Esophagus mucosa (tissue), 1 donor: ENCODE results near the gene CDYL. TPM values are rescaled to one million over a fixed set of nuclear protein-coding genes. Genes with fewer than 3 reads are reported as not detected.

ENCODE experiments used
- ATAC-seq: fragments of 200-7000 bp; cut with Tn5 transposase; one replicate; pipeline ENCODE4 v1.9.1; 2020
- total RNA-seq: library from RNA; stranded (reverse); gene quantifications from one replicate; pipeline ENCODE4 v1.2.4, GENCODE V29; 2023
- donor health status: DM: yes; HTN: yes; CAD: no.

The CDYL gene
- total RNA-seq, 1 donor from 2014 or later: 31.0 TPM

GRCh38 chr6:4885341-4885933, 109.2 kb downstream of the CDYL start:
- no peak for ATAC-seq

DNA sequence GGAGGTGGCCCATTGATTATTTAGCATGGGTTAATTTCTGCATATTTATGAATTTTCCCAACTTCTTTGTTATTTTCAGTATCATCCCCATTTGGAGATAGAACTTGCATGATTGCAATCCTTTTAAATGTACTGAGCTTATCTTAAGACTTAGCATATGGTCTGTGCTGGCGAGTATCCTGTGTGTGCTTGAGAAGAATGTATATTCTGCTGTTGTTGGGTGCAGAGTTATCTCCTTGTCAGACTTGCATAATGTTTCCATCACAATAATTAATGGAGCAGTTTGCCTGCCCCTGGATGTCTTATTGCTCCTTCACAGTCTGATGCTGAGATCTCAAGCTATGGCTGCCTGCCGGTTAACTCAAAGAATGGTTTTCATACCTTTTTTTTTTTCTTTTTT, 112.6 kb downstream of the CDYL start:
- no peak for ATAC-seq

DNA sequence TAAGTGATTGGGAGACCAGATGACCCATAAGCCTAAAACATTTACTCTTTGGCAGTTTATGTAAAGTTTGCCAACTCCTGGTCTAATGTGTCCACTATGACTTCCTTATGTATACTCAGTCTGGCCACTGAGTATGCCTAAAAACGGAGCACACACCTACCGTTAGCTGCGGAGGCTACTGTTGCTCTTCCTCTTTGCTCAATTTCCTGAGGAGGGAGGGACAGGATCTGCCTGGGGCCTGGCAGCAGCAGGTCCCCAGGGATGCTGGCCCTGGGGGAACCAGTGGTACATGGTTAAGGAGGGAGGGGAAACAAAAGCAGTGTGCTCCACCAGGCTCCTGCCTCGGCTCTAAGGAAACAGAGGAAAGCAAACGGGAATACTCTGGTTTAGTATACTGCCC, 113.5 kb downstream of the CDYL start:
- ATAC-seq: no peak

DNA sequence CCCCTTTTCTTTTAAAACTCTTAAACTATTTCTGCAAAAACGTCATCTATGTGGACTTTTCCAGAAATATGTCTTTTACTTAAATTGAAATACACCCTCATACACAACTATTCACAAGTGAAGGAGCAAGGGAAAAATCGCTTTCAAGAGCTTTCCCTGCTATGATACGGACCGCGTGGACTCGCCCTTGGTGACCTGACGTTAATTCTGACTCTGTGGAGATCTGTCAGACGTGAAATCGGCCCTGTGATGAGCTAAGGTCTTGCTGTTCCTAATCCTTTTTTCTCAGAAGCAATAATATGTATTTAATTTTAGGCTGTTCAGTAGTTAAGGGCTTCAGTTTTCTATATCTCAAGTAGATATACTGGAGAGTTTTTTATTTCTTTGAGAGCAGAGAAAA, 114.0 kb downstream of the CDYL start:
- ATAC-seq: no peak

DNA sequence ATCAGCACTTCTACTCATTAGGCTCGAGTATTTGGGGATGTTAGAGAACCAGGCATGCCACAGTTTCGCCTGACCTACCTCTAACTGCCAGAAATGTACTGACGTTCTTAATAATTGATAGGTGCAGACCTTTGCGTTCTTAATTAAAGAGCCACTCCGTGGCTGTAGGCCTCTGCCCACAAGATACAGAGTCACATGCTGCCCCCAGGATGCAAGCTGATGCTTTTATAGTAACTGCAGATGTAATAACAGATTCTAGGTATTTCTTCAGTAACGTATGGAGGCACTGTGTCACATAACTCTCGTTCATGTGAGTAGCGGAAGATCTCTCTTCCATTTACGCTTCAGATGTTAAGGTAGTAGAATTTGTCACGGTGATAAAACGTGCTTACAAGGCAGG, 114.4 kb downstream of the CDYL start:
- no peak for ATAC-seq

DNA sequence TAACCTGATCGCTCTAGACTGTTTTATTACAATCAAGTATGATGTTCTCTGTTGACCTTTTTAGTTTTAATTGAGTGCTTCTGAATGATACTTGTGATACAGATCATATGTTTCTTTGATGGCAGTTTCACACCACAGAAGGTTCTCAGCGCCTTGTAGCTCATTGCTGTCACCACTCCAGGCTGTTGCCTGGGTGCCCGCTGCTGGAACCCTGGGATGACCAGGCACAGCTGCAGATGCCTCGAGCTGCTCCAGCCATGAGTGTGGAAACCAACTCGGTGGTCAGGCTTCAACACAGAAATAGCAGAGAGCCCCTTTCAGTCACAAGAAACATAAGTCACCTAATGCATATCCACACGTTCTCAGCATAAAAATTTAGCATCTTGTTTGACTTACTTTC, 114.9 kb downstream of the CDYL start:
- no peak for ATAC-seq

DNA sequence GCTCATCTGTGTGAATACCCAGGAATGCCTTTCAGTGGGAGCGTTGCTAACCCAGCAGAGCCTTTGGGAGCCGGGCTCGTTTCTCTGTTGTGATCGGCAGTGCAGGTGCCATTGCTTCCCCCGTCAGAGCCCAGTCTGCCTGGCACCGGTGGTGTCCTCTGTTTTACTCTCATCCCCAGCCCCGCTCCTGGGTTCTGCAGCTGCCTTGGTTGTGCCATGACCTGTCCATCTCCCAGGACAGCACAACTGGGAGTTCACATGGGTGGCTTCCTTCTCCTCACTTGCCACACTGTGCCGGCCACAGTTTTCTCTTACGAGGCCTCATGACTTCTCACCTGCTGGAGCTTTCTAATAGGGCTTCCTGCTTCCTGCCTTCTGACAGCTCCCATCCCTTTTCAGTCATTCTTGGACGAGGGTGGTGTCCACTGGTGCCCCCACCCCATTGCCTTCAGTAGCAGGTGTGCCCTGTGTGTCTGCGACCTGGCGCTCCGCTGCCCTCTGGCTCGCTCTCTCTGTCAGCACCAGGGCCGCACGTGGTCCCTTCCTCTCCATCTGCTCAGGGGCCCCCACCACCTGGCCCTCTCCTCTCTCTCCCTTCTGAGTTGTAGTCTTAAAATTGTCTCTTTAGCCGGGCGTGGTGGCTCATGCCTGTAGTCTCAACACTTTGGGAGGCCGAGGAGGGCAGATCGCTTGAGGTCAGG, 116.7 kb downstream of the CDYL start:
- ATAC-seq: no peak

GRCh38 chr6:4894049-4894448, 117.8 kb downstream of the CDYL start:
- no peak for ATAC-seq

GRCh38 chr6:4895971-4896370, 119.8 kb downstream of the CDYL start:
- no peak for ATAC-seq

DNA sequence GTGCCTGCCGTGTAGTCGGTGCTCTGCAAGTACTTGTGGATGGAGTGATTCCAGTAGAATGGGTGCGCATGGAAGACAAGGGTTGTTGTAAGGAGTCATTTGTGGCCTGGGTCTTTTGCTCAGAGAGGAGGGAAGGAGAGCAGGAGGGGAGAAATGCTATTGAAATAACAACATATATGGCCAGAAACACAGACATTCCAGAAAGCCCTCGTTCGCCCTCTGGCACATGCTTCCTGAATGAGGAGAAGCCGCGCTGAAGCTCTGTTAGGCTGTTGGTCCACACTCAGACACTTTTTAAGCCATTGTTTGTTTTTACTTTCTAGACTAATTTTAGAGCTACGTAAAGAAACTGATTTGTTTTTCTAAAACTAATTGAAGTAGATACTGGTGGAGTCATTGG, 120.2 kb downstream of the CDYL start:
- ATAC-seq: no peak

- no peak for ATAC-seq
These were observed 123.2 kb downstream of the CDYL start for GRCh38 chr6:4899249-4900034.

DNA sequence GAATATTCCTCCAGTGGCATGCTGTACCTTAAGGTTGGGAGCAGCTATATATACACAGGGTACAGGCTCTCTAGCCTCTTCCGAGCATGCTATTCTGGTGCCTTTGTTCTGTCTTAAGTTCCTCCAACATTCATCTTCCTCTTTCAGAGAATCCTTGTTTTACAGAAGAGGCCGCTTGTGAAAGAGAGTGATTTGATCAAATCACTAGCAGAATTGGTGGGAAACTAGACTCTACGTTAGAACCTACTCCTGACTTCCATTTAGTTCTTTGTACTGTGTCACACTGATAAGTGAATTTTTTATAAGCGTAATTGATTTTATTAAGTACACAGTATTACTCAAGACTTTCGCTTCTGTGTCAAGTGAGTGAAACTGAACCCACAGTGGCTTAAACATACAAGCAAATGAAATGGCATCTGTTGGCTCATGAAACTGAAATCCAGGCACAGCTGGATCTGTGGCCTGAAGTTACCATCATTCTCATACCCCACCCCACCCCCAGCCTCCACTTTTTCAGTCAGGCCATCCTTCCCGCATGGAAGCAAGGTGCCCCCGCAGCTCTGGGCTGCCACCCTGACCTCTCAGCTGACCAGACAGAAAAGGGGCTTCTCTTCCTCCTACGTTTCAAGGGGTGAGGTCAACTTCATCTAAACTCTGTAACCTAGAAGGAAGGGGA, 125.3 kb downstream of the CDYL start:
- no peak for ATAC-seq

- ATAC-seq: no peak
These were observed 126.2 kb downstream of the CDYL start for GRCh38 chr6:4902363-4902762.

DNA sequence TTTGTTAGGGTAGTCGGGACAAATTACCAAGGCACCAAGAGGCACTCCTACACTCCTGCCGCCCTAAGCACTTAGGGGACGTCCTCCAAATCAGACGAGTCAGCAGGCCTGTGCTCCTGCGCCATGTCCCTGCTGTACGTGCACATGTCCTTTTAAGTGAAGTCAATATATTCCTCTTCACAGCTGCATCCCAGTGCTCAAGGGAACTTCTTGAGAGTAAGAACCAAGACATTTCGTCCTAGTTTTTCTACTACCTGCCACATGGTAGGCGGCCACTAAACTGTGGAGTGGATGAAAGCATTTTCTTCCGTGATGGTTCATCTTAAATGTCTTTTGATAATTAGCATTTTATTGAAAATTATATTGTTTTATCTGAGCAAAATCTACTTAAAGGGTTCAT, 126.9 kb downstream of the CDYL start:
- ATAC-seq: no peak

- ATAC-seq: no peak
These were observed 127.7 kb downstream of the CDYL start for GRCh38 chr6:4903751-4904370.

DNA sequence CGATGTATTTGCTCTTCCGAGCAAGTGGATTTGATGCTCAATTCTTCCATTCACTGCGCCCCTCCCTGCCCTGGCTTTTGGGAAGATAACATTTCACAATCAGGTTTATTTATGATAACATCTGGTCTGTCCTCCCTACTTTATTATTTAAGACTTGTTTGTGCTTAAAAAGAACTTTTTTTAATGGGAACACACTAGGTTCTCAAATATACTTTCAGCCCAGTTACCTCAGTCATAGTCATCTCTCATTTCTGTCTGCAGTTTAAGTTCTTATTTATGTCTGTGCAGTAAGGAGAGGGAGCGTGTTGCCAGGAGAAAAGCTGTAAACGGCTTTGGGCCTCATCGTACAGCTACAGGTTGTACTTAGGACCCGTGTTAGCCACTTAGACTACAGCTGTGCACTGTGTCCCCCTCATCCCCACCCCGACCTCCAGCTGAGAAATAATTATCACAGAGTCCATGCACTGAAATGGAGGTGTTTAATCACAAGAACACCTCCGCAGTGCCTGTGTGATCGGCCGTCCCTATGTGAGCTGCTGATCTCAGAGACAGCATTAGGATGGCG, 128.3 kb downstream of the CDYL start:
- ATAC-seq: no peak

DNA sequence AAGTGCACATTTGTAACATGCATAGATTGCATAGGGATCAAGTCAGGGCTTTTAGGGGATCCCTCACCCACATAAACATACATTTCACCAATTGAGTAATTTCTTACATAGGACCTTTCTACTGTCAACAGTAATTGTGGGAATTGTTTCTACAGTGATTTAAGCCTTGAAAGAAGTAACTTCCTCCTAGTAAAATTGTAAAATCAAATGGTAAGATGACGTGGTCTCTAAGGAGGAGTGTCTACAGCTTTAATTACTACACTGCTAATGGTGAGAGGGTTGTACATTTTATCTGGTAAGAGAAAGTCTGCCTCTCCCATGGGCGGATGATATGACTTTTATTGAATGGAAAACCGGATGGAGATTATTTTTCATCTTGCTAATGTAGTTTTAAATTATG, 129.6 kb downstream of the CDYL start:
- ATAC-seq: no peak

DNA sequence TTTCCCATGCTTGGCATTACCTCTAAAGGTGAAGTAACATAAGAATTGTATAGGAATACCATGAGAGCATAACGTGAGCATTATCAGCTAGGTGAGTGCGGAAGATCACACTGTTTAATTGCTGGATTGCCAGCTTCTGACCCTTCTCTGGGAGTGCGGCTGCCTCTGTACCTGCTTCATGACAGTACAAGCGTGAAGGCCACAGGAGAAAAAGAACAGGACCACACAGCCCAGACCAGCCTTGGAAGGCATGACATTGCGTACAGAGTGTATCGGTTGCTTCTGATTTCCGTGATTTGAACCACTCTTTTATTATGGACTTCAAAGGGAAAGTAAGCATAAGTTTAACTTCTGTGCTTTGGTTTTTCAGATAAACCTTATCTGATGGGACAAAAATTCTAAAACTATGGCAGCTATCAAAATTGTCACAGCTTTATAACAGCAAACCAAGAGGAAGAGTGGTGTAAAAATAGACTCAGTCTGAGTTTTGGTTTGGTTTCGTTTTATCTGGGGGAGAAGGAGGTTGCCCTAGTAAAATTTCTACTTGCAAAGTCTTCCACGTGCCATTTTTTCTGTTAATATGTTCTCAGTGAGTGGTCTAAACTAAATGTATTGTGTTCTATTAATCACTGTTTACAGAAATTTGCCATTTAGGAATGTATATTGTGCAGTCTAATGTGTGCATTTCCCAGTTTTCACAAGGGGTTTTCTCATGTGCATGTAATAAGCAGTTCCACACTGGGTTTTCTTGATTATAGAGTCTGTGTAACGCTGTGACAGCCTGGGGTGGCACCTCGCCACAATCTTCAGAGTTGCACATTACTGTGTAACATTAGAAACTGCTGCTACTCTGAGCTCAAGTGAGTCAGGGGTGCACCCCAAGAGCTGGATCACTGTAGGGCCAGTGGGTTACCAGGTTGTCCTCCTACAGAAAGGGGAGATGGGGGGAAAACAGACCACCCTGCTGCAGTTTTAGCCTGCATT, 130.4 kb downstream of the CDYL start:
- ATAC-seq: no peak

- ATAC-seq: no peak
These were observed 131.4 kb downstream of the CDYL start for GRCh38 chr6:4907602-4908001.

- no peak for ATAC-seq
These were observed 131.9 kb downstream of the CDYL start for GRCh38 chr6:4908062-4908461.

- no peak for ATAC-seq
These were observed 133.0 kb downstream of the CDYL start for GRCh38 chr6:4909063-4909706.
